SU-DHL-6 (cell line): ENCODE data around the gene PKD2.

Experiments
- H2AFZ ChIP-seq: fragments of 200-600 bp; sonication (generic); 2 replicates; pipeline ENCODE4 v1.6.1; 2014; ENCODE audit warnings: low read depth, mild to moderate bottlenecking, moderate library complexity, mixed read lengths, antibody characterized with exemption, low read length; ENCODE audit not compliant: severe bottlenecking
- H3F3A ChIP-seq: fragments of 200-600 bp; shearing (Covaris generic); 2 replicates; pipeline ENCODE4 v1.6.0; 2016; ENCODE audit warnings: antibody characterized with exemption, mild to moderate bottlenecking; ENCODE audit not compliant: insufficient read depth
- H3K27ac ChIP-seq: fragments of 200-600 bp; sonication (generic); 2 replicates; pipeline ENCODE4 v1.5.1; 2016; ENCODE audit warnings: low read depth, mild to moderate bottlenecking, low read length, moderate library complexity, mixed read lengths
- H3K27me3 ChIP-seq: fragments of 200-600 bp; sonication (generic), shearing (Covaris generic); 2 replicates; pipeline ENCODE4 v1.6.0; 2014; ENCODE audit warnings: mild to moderate bottlenecking, low read length
- H3K36me3 ChIP-seq: fragments of 200-600 bp; sonication (generic); 2 replicates; pipeline ENCODE4 v1.6.1; 2014; ENCODE audit warnings: mild to moderate bottlenecking, low read length, mixed read lengths
- H3K4me2 ChIP-seq: fragments of 300-600, 200-600 bp; shearing (Covaris generic), sonication (generic); 2 replicates; pipeline ENCODE4 v1.6.0; 2014; ENCODE audit warnings: low read length, low read depth, mild to moderate bottlenecking; ENCODE audit not compliant: poor library complexity, severe bottlenecking
- H3K4me3 ChIP-seq: fragments of 200-600 bp; sonication (generic); 2 replicates; pipeline ENCODE4 v1.5.1; 2014; ENCODE audit warnings: antibody characterized with exemption, low read length, mild to moderate bottlenecking, mixed read lengths; ENCODE audit not compliant: insufficient read depth, poor library complexity, severe bottlenecking
- H3K79me2 ChIP-seq: fragments of 200-600 bp; sonication (generic); 2 replicates; pipeline ENCODE4 v1.6.1; 2014; ENCODE audit warnings: mild to moderate bottlenecking, low read length, moderate library complexity; ENCODE audit not compliant: insufficient read depth
- H3K9ac ChIP-seq: fragments of 200-600 bp; sonication (generic); 2 replicates; pipeline ENCODE4 v1.7.0; 2014; ENCODE audit warnings: mild to moderate bottlenecking, low read length
- H3K9me2 ChIP-seq: fragments of 200-600 bp; sonication (generic); replicated peaks from 2 replicates; pipeline ENCODE4 v1.6.1; 2014; ENCODE audit warnings: low read length; ENCODE audit not compliant: insufficient read depth
- H3K9me3 ChIP-seq: fragments of 200-600 bp; sonication (generic); 2 replicates; pipeline ENCODE4 v1.6.1; 2014; ENCODE audit warnings: low read length, mixed read lengths; ENCODE audit not compliant: insufficient read depth
- H4K20me1 ChIP-seq: fragments of 200-600 bp; sonication (generic); 2 replicates; pipeline ENCODE4 v1.6.1; 2014; ENCODE audit warnings: low read depth, mild to moderate bottlenecking, antibody characterized with exemption, low read length, moderate library complexity, mixed read lengths
- CTCF ChIP-seq: fragments of 200-600 bp; sonication (generic); IDR thresholded peaks from one replicate; pipeline ENCODE4 v1.5.1; 2017; ENCODE audit warnings: antibody characterized with exemption, mild to moderate bottlenecking, low read length, moderate library complexity; ENCODE audit not compliant: insufficient read depth, poor library complexity, severe bottlenecking
- EZH2phosphoT487 ChIP-seq: fragments of 200-600 bp; sonication (generic), shearing (Covaris generic); conservative IDR thresholded peaks from 2 replicates; pipeline ENCODE4 v1.6.1; 2018; ENCODE audit warnings: mild to moderate bottlenecking, antibody characterized with exemption, low read length, moderate library complexity, mixed read lengths

The PKD2 gene

DNA sequence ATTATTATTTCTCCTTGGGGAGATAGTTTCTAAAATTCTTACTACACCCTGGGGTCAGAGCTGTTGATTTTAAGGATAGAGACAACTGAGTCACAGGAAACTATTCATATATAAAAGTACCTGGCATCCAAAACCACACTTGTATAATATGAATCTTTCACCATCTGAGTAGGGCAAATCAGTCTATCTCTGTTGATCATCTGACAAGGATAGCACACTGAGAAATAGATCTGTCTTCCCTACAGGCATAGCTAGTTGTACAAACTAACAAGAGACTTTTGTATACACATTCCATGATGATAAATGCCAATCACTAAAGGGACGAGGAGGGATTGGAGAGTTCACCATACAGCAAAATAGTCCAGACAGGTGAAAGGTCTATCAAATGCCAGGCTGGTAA, 30.0 kb downstream of the PKD2 start:
- no peak overlapping the region for H2AFZ ChIP-seq
- H3K9me2 ChIP-seq = no peaks in the 10 kb centered on the region
- no peak overlapping the region for H3K27ac ChIP-seq
- no peaks in the 10 kb centered on the region for H3K36me3 ChIP-seq
- H3K27me3 ChIP-seq = no peaks in the 10 kb centered on the region
- no peaks in the 10 kb centered on the region for H4K20me1 ChIP-seq
- no peak overlapping the region for H3K4me2 ChIP-seq
- no peaks in the 10 kb centered on the region for H3F3A ChIP-seq
- no peaks in the 10 kb centered on the region for H3K9me3 ChIP-seq
- H3K4me3 ChIP-seq = no peak overlapping the region
- no peaks in the 10 kb centered on the region for H3K79me2 ChIP-seq
- TF ChIP-seq CTCF (no peak), EZH2phosphoT487 (no peak)
- H3K9ac ChIP-seq = no peak overlapping the region

DNA sequence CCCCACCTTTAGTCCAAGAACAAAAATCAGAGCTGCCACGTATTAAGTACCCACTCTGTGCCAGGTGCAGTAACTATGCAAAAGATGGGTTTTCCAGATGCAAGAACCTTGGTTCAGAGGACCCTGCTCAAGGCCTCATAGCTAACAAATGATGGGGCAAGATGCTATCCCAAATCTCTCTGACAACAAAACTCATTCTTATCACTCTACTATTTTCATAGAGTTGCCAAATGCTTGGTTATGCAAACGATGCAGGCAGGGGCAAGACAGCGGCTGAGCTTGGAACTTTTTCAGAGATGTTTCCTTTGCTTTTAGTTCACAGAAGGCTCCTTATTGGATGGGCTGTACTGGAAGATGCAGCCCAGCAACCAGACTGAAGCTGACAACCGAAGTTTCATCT, 30.5 kb downstream of the PKD2 start:
- no peaks in the 10 kb centered on the region for H3K36me3 ChIP-seq
- H3K4me2 ChIP-seq = no peak overlapping the region
- H3K27ac ChIP-seq = no peak overlapping the region
- H3K9me2 ChIP-seq = no peaks in the 10 kb centered on the region
- H2AFZ ChIP-seq = no peak overlapping the region
- H3F3A ChIP-seq = no peaks in the 10 kb centered on the region
- H3K9ac ChIP-seq = no peak overlapping the region
- no peaks in the 10 kb centered on the region for H4K20me1 ChIP-seq
- no peaks in the 10 kb centered on the region for H3K9me3 ChIP-seq
- H3K79me2 ChIP-seq = no peaks in the 10 kb centered on the region
- H3K27me3 ChIP-seq = no peaks in the 10 kb centered on the region
- no peak for TF ChIP-seq CTCF
- no peak for TF ChIP-seq EZH2phosphoT487
- no peak overlapping the region for H3K4me3 ChIP-seq

- Histone ChIP-seq H3K36me3 (no peaks in the 10 kb centered on the region), H3K27ac (no peak overlapping the region), H3K79me2 (no peaks in the 10 kb centered on the region), H3K9me2 (no peaks in the 10 kb centered on the region), H3K9me3 (no peaks in the 10 kb centered on the region), H3K4me3 (no peak overlapping the region), H4K20me1 (no peaks in the 10 kb centered on the region), H3K4me2 (no peak overlapping the region), H3K9ac (no peak overlapping the region), H3F3A (no peaks in the 10 kb centered on the region), H2AFZ (no peak overlapping the region), H3K27me3 (no peaks in the 10 kb centered on the region)
- no peak for TF ChIP-seq EZH2phosphoT487
- no peak for TF ChIP-seq CTCF
Measured at GRCh38 chr4:88040707-88041106, 33.3 kb downstream of the PKD2 start.

DNA sequence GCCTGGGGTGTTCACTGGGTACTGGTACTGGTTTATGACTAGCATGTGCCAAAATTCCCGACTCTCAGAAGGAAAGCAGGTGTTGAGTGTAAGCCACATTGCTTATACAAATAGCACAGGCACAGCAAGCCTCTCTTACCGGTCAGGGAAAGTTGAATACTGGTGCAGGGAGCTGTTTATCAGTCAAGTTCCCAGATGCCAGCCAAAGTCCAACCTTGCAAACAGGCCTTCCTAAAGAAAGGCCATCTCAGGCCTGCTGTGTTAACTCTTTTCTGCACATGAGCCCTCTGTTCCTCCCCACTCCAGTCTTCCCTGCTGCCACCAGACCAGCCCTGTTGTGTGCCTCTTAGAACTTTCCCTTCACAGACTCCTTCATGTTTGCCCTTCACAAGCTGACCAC, 34.2 kb downstream of the PKD2 start:
- Histone ChIP-seq H3K79me2 (no peaks in the 10 kb centered on the region), H3K9me3 (no peaks in the 10 kb centered on the region)

More for the DNA sequence above, 34.2 kb downstream of the PKD2 start:
- H3K36me3 ChIP-seq = no peaks in the 10 kb centered on the region
- H3K4me2 ChIP-seq = no peak overlapping the region
- H3K9me2 ChIP-seq = no peaks in the 10 kb centered on the region
- H3K4me3 ChIP-seq = no peak overlapping the region
- no peak overlapping the region for H2AFZ ChIP-seq
- no peak overlapping the region for H3K27ac ChIP-seq
- H3F3A ChIP-seq = no peaks in the 10 kb centered on the region
- no peak overlapping the region for H3K9ac ChIP-seq
- no peaks in the 10 kb centered on the region for H3K27me3 ChIP-seq
- no peak for TF ChIP-seq CTCF
- TF ChIP-seq EZH2phosphoT487 = no peak
- H4K20me1 ChIP-seq = no peaks in the 10 kb centered on the region
